ENCODE results near the gene HM13. TPM values are rescaled to one million over a fixed set of nuclear protein-coding genes. Genes with fewer than 3 reads are reported as not detected.
"Not testable (repeated sequence)": the region's sequence is repeated elsewhere in the genome, so short reads cannot be mapped to it uniquely, and the experiment has no call there.

The HM13 gene
- total RNA-seq, 1 donor from 2014 or later, result 169 TPM

DNA sequence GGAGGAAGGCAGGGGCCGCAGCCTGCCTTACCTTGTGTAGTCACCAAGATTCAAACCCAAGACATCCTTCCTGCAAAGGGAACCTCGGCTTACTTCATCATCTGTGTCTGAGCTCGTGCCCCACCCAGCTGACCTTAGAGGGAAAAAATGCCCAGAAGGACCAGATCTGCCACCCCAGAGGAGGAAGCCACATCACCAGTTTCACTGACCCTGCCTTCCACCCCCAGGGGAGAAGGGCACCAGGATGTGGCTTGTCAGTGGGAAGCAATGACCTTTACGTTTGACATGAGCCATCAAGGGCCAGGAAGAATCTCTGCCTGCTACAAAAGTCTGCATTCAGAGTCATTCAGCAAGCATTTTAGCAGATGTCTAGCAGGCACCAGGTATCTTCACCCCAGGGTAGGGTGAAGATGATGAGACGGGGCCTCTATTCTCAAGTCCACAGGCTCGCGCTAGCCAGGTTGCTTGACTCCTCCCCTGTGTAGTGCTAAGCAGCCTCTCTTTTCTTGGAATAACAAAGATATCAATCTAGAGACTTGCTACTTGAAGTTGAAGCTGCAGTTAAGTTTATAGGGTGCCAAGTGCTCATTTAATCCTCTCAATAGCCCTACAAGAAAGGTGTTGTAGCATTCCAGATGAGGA, 28.1 kb downstream of the HM13 start:
- intact Hi-C loops (cut with DNase I), result no loop called here
- TF ChIP-seq, protein P1, sequence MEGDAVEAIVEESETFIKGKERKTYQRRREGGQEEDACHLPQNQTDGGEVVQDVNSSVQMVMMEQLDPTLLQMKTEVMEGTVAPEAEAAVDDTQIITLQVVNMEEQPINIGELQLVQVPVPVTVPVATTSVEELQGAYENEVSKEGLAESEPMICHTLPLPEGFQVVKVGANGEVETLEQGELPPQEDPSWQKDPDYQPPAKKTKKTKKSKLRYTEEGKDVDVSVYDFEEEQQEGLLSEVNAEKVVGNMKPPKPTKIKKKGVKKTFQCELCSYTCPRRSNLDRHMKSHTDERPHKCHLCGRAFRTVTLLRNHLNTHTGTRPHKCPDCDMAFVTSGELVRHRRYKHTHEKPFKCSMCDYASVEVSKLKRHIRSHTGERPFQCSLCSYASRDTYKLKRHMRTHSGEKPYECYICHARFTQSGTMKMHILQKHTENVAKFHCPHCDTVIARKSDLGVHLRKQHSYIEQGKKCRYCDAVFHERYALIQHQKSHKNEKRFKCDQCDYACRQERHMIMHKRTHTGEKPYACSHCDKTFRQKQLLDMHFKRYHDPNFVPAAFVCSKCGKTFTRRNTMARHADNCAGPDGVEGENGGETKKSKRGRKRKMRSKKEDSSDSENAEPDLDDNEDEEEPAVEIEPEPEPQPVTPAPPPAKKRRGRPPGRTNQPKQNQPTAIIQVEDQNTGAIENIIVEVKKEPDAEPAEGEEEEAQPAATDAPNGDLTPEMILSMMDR (IDR thresholded peaks at IDR 0.05), result no peak
- H3K27ac ChIP-seq, result no peak overlapping the region
- peaks cover 12% of the 10 kb centered on the region for H3K4me1 ChIP-seq
- no peaks in the 10 kb centered on the region for H3K9me3 ChIP-seq
- no peaks in the 10 kb centered on the region for H3K27me3 ChIP-seq
- no peak overlapping the region for H3K4me3 ChIP-seq
- ATAC-seq, result peak; percentile 51
- H3K36me3 ChIP-seq, result peaks cover 62% of the 10 kb centered on the region
- DNase-seq, result no peak

- Histone ChIP-seq H3K36me3 (peaks cover 55% of the 10 kb centered on the region), H3K27ac (no peak overlapping the region), H3K27me3 (no peaks in the 10 kb centered on the region), H3K9me3 (no peaks in the 10 kb centered on the region), H3K4me1 (peaks cover 12% of the 10 kb centered on the region), H3K4me3 (no peak overlapping the region)
- ATAC-seq, result no peak
- no peak for DNase-seq
- TF ChIP-seq, protein P1 (IDR thresholded peaks at IDR 0.05), result no peak
- intact Hi-C loops (cut with DNase I), result no loop called here
Observed at GRCh38 chr20:31542963-31543362, 28.7 kb downstream of the HM13 start.

DNA sequence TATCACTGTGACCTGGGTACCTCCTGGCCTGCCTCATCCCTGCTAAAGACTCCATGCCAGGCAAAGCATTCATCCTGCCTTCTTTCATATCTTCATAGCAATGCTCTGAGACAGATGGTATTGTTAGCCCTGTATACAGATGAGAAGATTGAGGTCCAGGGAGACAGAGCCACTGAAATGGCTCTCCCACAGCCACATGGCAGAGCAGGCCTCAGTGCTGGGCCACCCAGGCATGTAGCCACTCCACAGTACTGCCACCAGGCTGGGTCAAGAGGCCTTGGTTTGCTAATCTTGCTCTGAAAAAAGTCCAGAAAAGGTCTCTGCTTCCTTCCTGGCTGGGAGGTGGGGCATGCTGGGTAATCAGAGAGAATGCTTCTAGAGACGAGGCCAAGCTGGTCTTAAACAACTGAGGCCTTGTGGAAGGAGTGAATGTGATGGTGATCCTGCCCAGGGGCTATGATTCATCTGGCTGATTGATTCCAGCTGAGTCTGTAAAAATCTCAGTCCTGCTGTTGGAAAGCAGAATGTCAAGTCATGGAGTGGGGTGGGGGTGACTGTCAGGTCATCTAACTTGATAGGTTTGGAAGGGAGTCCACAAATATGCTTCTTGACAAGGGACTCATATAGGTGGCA, 29.8 kb downstream of the HM13 start:
- ATAC-seq (no peak), DNase-seq (no peak)
- Histone ChIP-seq H3K27me3 (no peaks in the 10 kb centered on the region), H3K9me3 (no peaks in the 10 kb centered on the region), H3K27ac (peak overlapping the region; percentile 18), H3K36me3 (peaks cover 55% of the 10 kb centered on the region), H3K4me1 (peaks cover 12% of the 10 kb centered on the region), H3K4me3 (no peak overlapping the region)
- intact Hi-C loops (cut with DNase I), result no loop called here
- TF ChIP-seq, protein P1 (IDR thresholded peaks at IDR 0.05), result no peak

GRCh38 chr20:31544600-31544999, 30.4 kb downstream of the HM13 start:
- ATAC-seq (no peak), DNase-seq (no peak)
- H3K4me3 ChIP-seq, result no peak overlapping the region
- no peak overlapping the region for H3K27ac ChIP-seq
- peaks cover 55% of the 10 kb centered on the region for H3K36me3 ChIP-seq
- TF ChIP-seq, protein P1 (IDR thresholded peaks at IDR 0.05), result no peak
- no peaks in the 10 kb centered on the region for H3K9me3 ChIP-seq
- H3K27me3 ChIP-seq, result no peaks in the 10 kb centered on the region
- intact Hi-C loops (cut with DNase I), result no loop called here
- H3K4me1 ChIP-seq, result peaks cover 12% of the 10 kb centered on the region

GRCh38 chr20:31545621-31546040, 31.4 kb downstream of the HM13 start:
- H3K27ac ChIP-seq; H3K27me3 ChIP-seq; H3K9me3 ChIP-seq; ATAC-seq; intact Hi-C loops (cut with DNase I); H3K4me3 ChIP-seq; DNase-seq: not testable (repeated sequence)
- Histone ChIP-seq H3K36me3 (peaks cover 55% of the 10 kb centered on the region), H3K4me1 (peaks cover 12% of the 10 kb centered on the region)

DNA sequence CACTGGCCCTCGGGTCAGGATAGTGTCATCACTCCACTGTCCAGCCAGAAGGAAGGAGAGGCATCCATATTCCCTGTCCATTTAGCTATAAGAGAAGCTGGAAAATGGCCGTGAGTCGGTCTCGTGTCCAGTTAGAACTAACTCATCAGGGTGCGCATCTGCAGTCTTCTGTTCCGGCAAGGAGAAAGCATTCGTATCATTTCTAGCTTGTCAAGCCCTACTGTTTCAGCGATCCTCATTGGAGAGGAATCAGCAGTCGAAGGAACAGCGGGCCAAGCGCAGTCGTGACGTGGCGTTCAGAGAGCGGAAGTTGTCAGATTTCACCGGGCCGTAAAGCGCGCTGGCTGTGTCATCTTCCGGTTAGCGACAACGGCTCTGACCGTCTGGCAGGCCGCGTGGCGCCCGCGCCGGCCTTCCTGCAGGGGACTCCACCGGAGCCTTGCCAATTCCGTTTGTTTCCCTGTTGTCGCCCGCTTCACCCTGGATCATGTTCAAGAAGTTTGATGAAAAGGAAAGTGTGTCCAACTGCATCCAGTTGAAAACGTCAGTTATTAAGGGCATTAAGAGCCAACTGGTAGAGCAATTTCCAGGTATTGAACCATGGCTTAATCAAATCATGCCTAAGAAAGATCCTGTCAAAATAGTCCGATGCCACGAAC, 32.9 kb downstream of the HM13 start:
- Histone ChIP-seq H3K36me3 (peaks cover 60% of the 10 kb centered on the region), H3K4me3 (peak overlapping the region; percentile 52), H3K27me3 (no peaks in the 10 kb centered on the region), H3K4me1 (peaks cover 7% of the 10 kb centered on the region), H3K27ac (peak overlapping the region; percentile 89), H3K9me3 (no peaks in the 10 kb centered on the region)
- TF ChIP-seq, protein P1 (IDR thresholded peaks at IDR 0.05), result peak; percentile 13
- intact Hi-C loops (cut with DNase I), result no loop called here
- peak; percentile 90 for DNase-seq
- peak; percentile 91 for ATAC-seq

Data from upper lobe of right lung (tissue), 1 donor.